GM21825 (cell line): Measurements from ENCODE around the gene BAZ2B.

Source experiments
- ATAC-seq: cut with Tn5 transposase; IDR thresholded peaks from one replicate; pipeline ENCODE4 v1.9.1; 2021; ENCODE audit warnings: mild to moderate bottlenecking, moderate library complexity; ENCODE audit not compliant: unreplicated experiment

BAZ2B gene

GRCh38 chr2:159275111-159275510 lies 341.2 kb downstream of the BAZ2B start:
- no peak for ATAC-seq

- no peak for ATAC-seq
These were observed 344.2 kb downstream of the BAZ2B start for GRCh38 chr2:159272156-159272555.

DNA sequence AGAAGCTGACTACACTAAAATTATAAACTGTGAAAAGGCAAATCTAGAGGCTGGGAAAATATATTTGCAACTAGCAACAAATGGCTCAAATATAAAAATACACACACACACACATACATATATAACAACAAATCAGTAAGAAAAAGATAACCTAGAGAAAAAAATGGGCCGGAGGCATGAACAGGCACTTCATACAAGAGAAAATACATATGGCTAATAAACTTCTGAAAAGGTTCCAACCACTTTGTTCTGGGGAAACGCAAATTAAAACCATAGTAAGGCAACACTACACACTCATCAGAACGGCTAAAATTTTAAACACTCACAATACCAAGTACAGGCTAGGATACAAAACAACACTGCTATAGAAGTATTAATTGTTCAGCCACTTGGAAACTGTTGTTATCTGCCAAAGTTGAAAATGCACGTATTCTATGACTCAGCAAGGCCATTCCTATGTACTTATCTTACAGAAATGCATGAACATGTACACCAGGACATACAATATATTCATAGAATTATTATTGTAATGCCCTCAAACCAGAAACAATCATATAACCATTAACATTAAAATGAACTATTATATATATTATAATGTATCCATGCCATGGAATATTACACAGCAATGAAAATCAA lies 345.5 kb downstream of the BAZ2B start:
- no peak for ATAC-seq
